CD4-positive, alpha-beta memory T cell (primary cell): Measurements from ENCODE around the gene LMF2. TPM values are rescaled to one million over a fixed set of nuclear protein-coding genes. Genes with fewer than 3 reads are reported as not detected.
"Not testable (repeated sequence)": the region's sequence is repeated elsewhere in the genome, so short reads cannot be mapped to it uniquely, and the experiment has no call there.

Experiments used
- CTCF ChIA-PET: fragments of 350-600 bp; sonication (Branson Sonifier 250); formaldehyde crosslinking; loops from one replicate; lab custom pipeline; 2021; ENCODE audit warnings: inconsistent platforms; ENCODE audit not compliant: partially characterized antibody; lab: Charles Lee
- POLR2A ChIA-PET: fragments of 350-600 bp; sonication (Branson Sonifier 250); formaldehyde crosslinking; loops from one replicate; lab custom pipeline; 2021; ENCODE audit not compliant: partially characterized antibody; lab: Charles Lee
- DNase-seq, 5 donors: peaks; one replicate each; pipeline versions ENCODE4 v3.0.0 to v3.0.0-alpha.2; 2020 to 2022; ENCODE audit warnings: mixed read lengths in 1 of 5
- H3K27ac ChIP-seq: one replicate; pipeline ENCODE4 v1.7.0; 2013; ENCODE audit warnings: low read depth, low read length
- H3K27me3 ChIP-seq: 2 replicates; pipeline ENCODE4 v1.7.0; 2013; ENCODE audit warnings: mild to moderate bottlenecking, low read length, moderate library complexity; ENCODE audit not compliant: insufficient read depth
- H3K36me3 ChIP-seq: 2 replicates; pipeline ENCODE4 v1.7.0; 2013; ENCODE audit warnings: mild to moderate bottlenecking, low read length, moderate library complexity; ENCODE audit not compliant: insufficient read depth
- H3K4me1 ChIP-seq: 2 replicates; pipeline ENCODE4 v1.7.0; 2013; ENCODE audit warnings: mild to moderate bottlenecking, low read length, moderate library complexity; ENCODE audit not compliant: insufficient read depth
- H3K4me3 ChIP-seq, 2 donors: one replicate each; pipeline ENCODE4 v1.7.0; 2013; ENCODE audit warnings: low read length in 2 of 2, mild to moderate bottlenecking in 1 of 2
- H3K9me3 ChIP-seq, 2 donors: one replicate each; pipeline ENCODE4 v1.7.0; 2013; ENCODE audit warnings: low read length in 2 of 2, control low read depth in 1 of 2; ENCODE audit not compliant: control insufficient read depth in 1 of 2
- H3K27ac Mint-ChIP-seq, 7 donors: one replicate each; pipeline ENCODE4 v1.8.0; 2020 to 2021; ENCODE audit warnings: mixed read lengths in 7 of 7, mild to moderate bottlenecking in 6 of 7, inconsistent platforms in 3 of 7, moderate library complexity in 3 of 7
- H3K27me3 Mint-ChIP-seq, 2 donors: one replicate each; pipeline ENCODE4 v1.8.0; 2020 to 2021; ENCODE audit warnings: mixed read lengths in 2 of 2
- H3K36me3 Mint-ChIP-seq, 2 donors: one replicate each; pipeline ENCODE4 v1.8.0; 2020 to 2021; ENCODE audit warnings: mixed read lengths in 2 of 2, inconsistent platforms in 1 of 2, mild to moderate bottlenecking in 1 of 2
- H3K4me1 Mint-ChIP-seq, 4 donors: one replicate each; pipeline ENCODE4 v1.8.0; 2020 to 2021; ENCODE audit warnings: mixed read lengths in 4 of 4, mild to moderate bottlenecking in 1 of 4
- H3K4me3 Mint-ChIP-seq, 8 donors: one replicate each; pipeline ENCODE4 v1.8.0; 2020 to 2021; ENCODE audit warnings: mixed read lengths in 8 of 8, mild to moderate bottlenecking in 7 of 8, moderate library complexity in 6 of 8, inconsistent platforms in 3 of 8
- H3K9me3 Mint-ChIP-seq, 8 donors: one replicate each; pipeline ENCODE4 v1.8.0; 2020 to 2021; ENCODE audit warnings: mixed read lengths in 8 of 8, mild to moderate bottlenecking in 5 of 8, inconsistent platforms in 3 of 8, moderate library complexity in 1 of 8
- intact Hi-C: fragments of 100-400 bp; cut with micrococcal nuclease; formaldehyde crosslinking; loops from one replicate; pipeline ENCODE4 v1.15.1; 2023
- polyA plus RNA-seq, 2 donors: library from polyadenylated mRNA; unstranded; fragments of 300-500 nt; fragmentation: Illumina TruSeq; gene quantifications; one replicate each; pipeline ENCODE4 v1.2.3, GENCODE V29; 2021
- total RNA-seq, 2 experiments: library from RNA; stranded (reverse); gene quantifications; one replicate each; pipeline ENCODE4 v1.2.3, GENCODE V29; 2021

Gene LMF2
- total and polyA plus RNA-seq, 4 experiments from 2014 or later, result 21.7 to 155 (median 93.1) TPM

GRCh38 chr22:50535113-50535512 is 27.6 kb upstream of the LMF2 start:
- DNase-seq, result no peak
- H3K4me3 ChIP-seq, result no peak overlapping the region
- peaks cover 17 to 49% (median 38%) of the 10 kb centered on the region in 4 donors for H3K4me1 Mint-ChIP-seq
- ChIA-PET CTCF (interaction anchor here (1.7 to 9.2 kb wide), 3 partner anchors 8 to 86 kb away, joined by 3 to 135 read pairs (median 8); partner anchors contain the start of genes SCO2 and TYMP), POLR2A (interaction anchor here (1.4 to 10.4 kb wide), 3 partner anchors 7 to 86 kb away, joined by 4 to 321 read pairs (median 27); partner anchors contain the start of genes SCO2 and TYMP)
- H3K27ac ChIP-seq, result no peak overlapping the region
- H3K9me3 Mint-ChIP-seq, result peaks cover 0 to 3% (median 0%) of the 10 kb centered on the region in 8 donors
- no peak overlapping the region for H3K4me3 Mint-ChIP-seq
- no peaks in the 10 kb centered on the region for H3K27me3 Mint-ChIP-seq
- no peaks in the 10 kb centered on the region for H3K36me3 Mint-ChIP-seq
- H3K27me3 ChIP-seq, result no peaks in the 10 kb centered on the region
- H3K9me3 ChIP-seq, result no peaks in the 10 kb centered on the region
- H3K4me1 ChIP-seq, result peaks cover 46% of the 10 kb centered on the region
- intact Hi-C loops, result no loop called here
- no peaks in the 10 kb centered on the region for H3K36me3 ChIP-seq
- peak overlapping the region in 3 of 7 donors; percentile 37 to 81 (median 47) for H3K27ac Mint-ChIP-seq

GRCh38 chr22:50533856-50534711 is 26.6 kb upstream of the LMF2 start:
- H3K27ac ChIP-seq, result peak overlapping the region; percentile 7
- H3K36me3 ChIP-seq, H3K27me3 Mint-ChIP-seq, H3K4me3 ChIP-seq, H3K9me3 ChIP-seq, H3K27me3 ChIP-seq, intact Hi-C loops, H3K36me3 Mint-ChIP-seq, H3K9me3 Mint-ChIP-seq: not testable (repeated sequence)
- peaks cover 13 to 39% (median 30%) of the 10 kb centered on the region in 4 donors for H3K4me1 Mint-ChIP-seq
- CTCF ChIA-PET, result interaction anchor here (0.8 to 2.3 kb wide), 2 partner anchors 8 to 87 kb away, joined by 4 to 8 read pairs; partner anchors contain the start of gene SCO2
- peak overlapping the region; percentile 71 to 97 (median 88) for H3K27ac Mint-ChIP-seq
- peak in 2 of 5 donors; percentile 24 to 29 for DNase-seq
- H3K4me3 Mint-ChIP-seq, result peak overlapping the region; percentile 34 to 81 (median 56)
- H3K4me1 ChIP-seq, result peaks cover 45% of the 10 kb centered on the region
- POLR2A ChIA-PET, result interaction anchor here (1.4 to 10.4 kb wide), 4 partner anchors 6 to 64 kb away, joined by 3 to 321 read pairs (median 22); partner anchors contain the start of genes KLHDC7B, SCO2 and TYMP

GRCh38 chr22:50532824-50533796 is 25.6 kb upstream of the LMF2 start:
- Mint-ChIP-seq H3K36me3 (no peaks in the 10 kb centered on the region), H3K9me3 (peaks cover 0 to 3% (median 0%) of the 10 kb centered on the region in 8 donors), H3K27ac (peak overlapping the region; percentile 81 to 97 (median 88)), H3K4me3 (peak overlapping the region; percentile 5 to 87 (median 56)), H3K27me3 (no peaks in the 10 kb centered on the region), H3K4me1 (peaks cover 11 to 43% (median 30%) of the 10 kb centered on the region in 4 donors)
- intact Hi-C loops, result no loop called here
- Histone ChIP-seq H3K4me3 (no peak overlapping the region), H3K36me3 (no peaks in the 10 kb centered on the region), H3K27ac (peak overlapping the region; percentile 96), H3K9me3 (no peaks in the 10 kb centered on the region), H3K4me1 (peaks cover 45% of the 10 kb centered on the region), H3K27me3 (no peaks in the 10 kb centered on the region)
- DNase-seq, result no peak
- CTCF ChIA-PET, result no interaction called here
- POLR2A ChIA-PET, result interaction anchor here (1.4 to 10.4 kb wide), 9 partner anchors 5 to 88 kb away, joined by 3 to 321 read pairs (median 16); partner anchors contain the start of genes KLHDC7B, LMF2, NCAPH2 and SCO2

GRCh38 chr22:50531962-50532674 is 24.6 kb upstream of the LMF2 start:
- Histone ChIP-seq H3K27ac (peak overlapping the region; percentile 96), H3K27me3 (no peaks in the 10 kb centered on the region), H3K36me3 (no peaks in the 10 kb centered on the region), H3K9me3 (no peaks in the 10 kb centered on the region), H3K4me3 (peak overlapping the region in 1 of 2 donors; percentile 94), H3K4me1 (peaks cover 47% of the 10 kb centered on the region)
- H3K27me3 Mint-ChIP-seq, result no peaks in the 10 kb centered on the region
- H3K4me3 Mint-ChIP-seq, result peak overlapping the region; percentile 77 to 95 (median 92)
- H3K27ac Mint-ChIP-seq, result peak overlapping the region; percentile 79 to 98 (median 97)
- H3K36me3 Mint-ChIP-seq, result no peaks in the 10 kb centered on the region
- H3K4me1 Mint-ChIP-seq, result peaks cover 11 to 48% (median 33%) of the 10 kb centered on the region in 4 donors
- intact Hi-C loops, result loop anchor here (1.0 kb wide), 1 partner anchor 7 kb away; no protein-coding TSS in a partner anchor
- DNase-seq, result peak in 1 of 5 donors; percentile 41
- ChIA-PET POLR2A (interaction anchor here (1.0 to 9.5 kb wide), 10 partner anchors 6 to 89 kb away, joined by 3 to 321 read pairs (median 10); partner anchors contain the start of genes CHKB, KLHDC7B, LMF2 and NCAPH2), CTCF (no interaction called here)
- peaks cover 0 to 2% (median 0%) of the 10 kb centered on the region in 8 donors for H3K9me3 Mint-ChIP-seq

- H3K36me3 Mint-ChIP-seq, result no peaks in the 10 kb centered on the region
- H3K4me1 ChIP-seq, result peaks cover 52% of the 10 kb centered on the region
Measured at GRCh38 chr22:50531546-50531961, 24.1 kb upstream of the LMF2 start.

More at GRCh38 chr22:50531546-50531961, 24.1 kb upstream of the LMF2 start:
- intact Hi-C loops, result loop anchor here (1.0 kb wide), 1 partner anchor 8 kb away; no protein-coding TSS in a partner anchor
- H3K4me1 Mint-ChIP-seq, result peaks cover 15 to 53% (median 38%) of the 10 kb centered on the region in 4 donors
- H3K27ac Mint-ChIP-seq, result peak overlapping the region; percentile 96 to 99 (median 97)
- Histone ChIP-seq H3K9me3 (no peaks in the 10 kb centered on the region), H3K27ac (peak overlapping the region; percentile 96), H3K4me3 (peak overlapping the region; percentile 76 to 94), H3K36me3 (no peaks in the 10 kb centered on the region), H3K27me3 (no peaks in the 10 kb centered on the region)
- peaks cover 0 to 2% (median 0%) of the 10 kb centered on the region in 8 donors for H3K9me3 Mint-ChIP-seq
- DNase-seq, result peak; percentile 62 to 71 (median 66)
- ChIA-PET POLR2A (interaction anchor here (1.0 to 9.5 kb wide), 10 partner anchors 6 to 90 kb away, joined by 3 to 321 read pairs (median 10); partner anchors contain the start of genes CHKB, KLHDC7B, LMF2 and NCAPH2), CTCF (no interaction called here)
- H3K27me3 Mint-ChIP-seq, result no peaks in the 10 kb centered on the region
- peak overlapping the region; percentile 89 to 95 (median 92) for H3K4me3 Mint-ChIP-seq
